MCF 10A (cell line): ENCODE data around the gene GRM8. TPM values are rescaled to one million over a fixed set of nuclear protein-coding genes. Genes with fewer than 3 reads are reported as not detected.

Source experiments
- BruUV-seq: library from RNA; stranded (reverse); fragments of 400-500 nt; replicated peaks from 2 replicates; lab custom pipeline; 2021; lab: Mats Ljungman, UMichigan
- CTCF ChIA-PET: fragments of 300-600 bp; sonication (Branson Sonifier 250); formaldehyde crosslinking; extraction: SDS; loops from one replicate; lab custom pipeline; 2021; ENCODE audit warnings: antibody characterized with exemption, inconsistent platforms; lab: Yijun Ruan, JAX
- POLR2A ChIA-PET: fragments of 300-600, 350-650 bp; sonication (Branson Sonifier 250); formaldehyde crosslinking; extraction: SDS; loops from one replicate; lab custom pipeline; 2020; ENCODE audit warnings: antibody characterized with exemption, inconsistent platforms; lab: Yijun Ruan, JAX
- DNase-seq: peaks from one replicate; pipeline ENCODE4 v3.0.0-alpha.2; 2018; ENCODE audit not compliant: unreplicated experiment
- H3K27ac Mint-ChIP-seq: one replicate; pipeline ENCODE4 v1.8.0; 2022; ENCODE audit warnings: mild to moderate bottlenecking, low read depth, mixed read lengths; ENCODE audit not compliant: unreplicated experiment
- H3K27me3 Mint-ChIP-seq: one replicate; pipeline ENCODE4 v1.8.0; 2022; ENCODE audit warnings: mixed read lengths; ENCODE audit not compliant: insufficient read depth, unreplicated experiment
- H3K36me3 Mint-ChIP-seq: one replicate; pipeline ENCODE4 v1.8.0; 2022; ENCODE audit warnings: mild to moderate bottlenecking, moderate library complexity, mixed read lengths; ENCODE audit not compliant: insufficient read depth, unreplicated experiment
- H3K4me1 Mint-ChIP-seq: one replicate; pipeline ENCODE4 v1.8.0; 2022; ENCODE audit warnings: mixed read lengths; ENCODE audit not compliant: insufficient read depth, unreplicated experiment
- H3K4me3 Mint-ChIP-seq: one replicate; pipeline ENCODE4 v1.8.0; 2022; ENCODE audit warnings: mild to moderate bottlenecking, moderate library complexity, mixed read lengths; ENCODE audit not compliant: unreplicated experiment
- H3K9me3 Mint-ChIP-seq: one replicate; pipeline ENCODE4 v1.8.0; 2022; ENCODE audit warnings: mixed read lengths; ENCODE audit not compliant: unreplicated experiment
- CTCF ChIP-seq: fragments of 200-600 bp; IDR thresholded peaks from one replicate; pipeline ENCODE4 v1.8.0; 2022; ENCODE audit warnings: antibody characterized with exemption, mild to moderate bottlenecking; ENCODE audit not compliant: unreplicated experiment
- intact Hi-C: fragments of 100-400 bp; cut with micrococcal nuclease; formaldehyde crosslinking; loops from 2 replicates; pipeline ENCODE4 v1.14.1; 2022
- total RNA-seq: library from RNA; stranded (reverse); gene quantifications from 2 replicates; pipeline ENCODE4 v1.2.3, GENCODE V29; 2022

The GRM8 gene
- total RNA-seq, 1 experiment from 2014 or later = not detected

DNA sequence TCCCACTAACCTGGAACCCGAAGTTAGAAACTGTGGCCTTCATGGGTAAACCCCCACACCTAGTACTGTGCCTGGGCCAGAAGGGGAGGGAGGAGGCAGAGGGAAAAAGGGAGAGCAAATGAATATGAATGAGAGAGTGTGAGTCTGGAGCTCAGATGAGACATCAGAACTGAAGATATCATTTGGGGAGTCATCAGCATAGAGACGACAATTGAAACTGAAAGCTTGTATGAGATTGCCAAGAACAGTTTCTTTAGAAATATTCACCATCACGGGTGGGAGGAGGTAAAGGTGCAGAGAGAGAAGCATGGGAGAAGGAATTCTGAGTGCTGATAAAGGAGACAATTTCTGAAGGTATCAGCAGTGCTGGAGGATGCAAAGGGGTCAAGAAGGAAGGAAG is 171.2 kb downstream of the GRM8 start:
- peaks cover 28% of the 10 kb centered on the region for H3K27me3 Mint-ChIP-seq
- DNase-seq = no peak
- intact Hi-C loops = no loop called here
- no peaks in the 10 kb centered on the region for H3K4me1 Mint-ChIP-seq
- no peak overlapping the region for H3K4me3 Mint-ChIP-seq
- no peak overlapping the region for H3K27ac Mint-ChIP-seq
- H3K36me3 Mint-ChIP-seq = no peaks in the 10 kb centered on the region
- no peak for TF ChIP-seq CTCF
- POLR2A ChIA-PET = no interaction called here
- no peaks in the 10 kb centered on the region for H3K9me3 Mint-ChIP-seq
- no TSS peak for BruUV-seq
- CTCF ChIA-PET = no interaction called here

DNA sequence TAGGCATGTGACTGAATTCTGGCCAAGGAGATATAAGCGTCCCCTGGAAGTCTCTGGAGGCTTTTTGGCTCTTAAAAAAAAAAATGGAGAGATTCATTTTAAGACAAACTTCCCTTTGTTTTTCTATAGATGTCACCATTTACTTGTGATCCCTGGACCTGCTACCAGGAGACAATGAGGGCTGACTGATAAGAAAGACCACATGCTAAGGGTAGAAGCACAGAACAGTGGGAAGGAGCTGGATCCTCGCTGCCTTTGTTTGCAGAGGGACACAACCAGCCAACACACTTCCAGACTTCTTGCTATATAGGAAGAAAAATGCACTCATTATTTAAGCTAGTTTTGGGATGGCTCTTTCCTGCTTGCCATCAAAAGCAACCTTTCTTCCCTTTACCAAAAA is 172.2 kb downstream of the GRM8 start:
- no peak for DNase-seq
- no TSS peak for BruUV-seq

DNA sequence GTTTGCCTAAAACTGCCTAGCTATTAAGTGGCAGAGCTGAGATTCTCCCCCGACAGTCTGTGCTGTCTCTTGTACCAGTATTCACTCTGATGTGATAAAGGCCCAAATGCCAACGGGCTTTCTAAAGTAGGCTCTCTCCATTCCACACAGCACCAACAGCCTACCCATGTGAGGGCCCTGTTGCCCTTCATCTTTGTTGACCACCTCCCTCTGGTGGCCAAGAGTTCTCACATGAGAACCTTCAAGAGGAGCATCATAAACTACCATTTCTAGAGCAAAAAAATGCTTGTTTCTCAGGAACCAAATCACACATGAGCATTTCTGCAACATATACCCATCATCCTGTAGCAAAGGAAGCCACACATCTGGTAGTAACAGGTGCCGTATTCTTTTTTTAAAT is 185.8 kb downstream of the GRM8 start:
- ChIA-PET CTCF (interaction anchor here (0.6 to 0.9 kb wide), 4 partner anchors 11 to 1178 kb away, joined by 3 read pairs; no protein-coding TSS in a partner anchor), POLR2A (interaction anchor here (0.7 kb wide), 1 partner anchor 41 kb away, joined by 3 read pairs; no protein-coding TSS in a partner anchor)
- no peak for TF ChIP-seq CTCF
- no TSS peak for BruUV-seq
- peak; percentile 27 for DNase-seq
- Mint-ChIP-seq H3K4me3 (no peak overlapping the region), H3K4me1 (no peaks in the 10 kb centered on the region), H3K27ac (no peak overlapping the region), H3K27me3 (peaks cover 29% of the 10 kb centered on the region), H3K36me3 (no peaks in the 10 kb centered on the region), H3K9me3 (peaks cover 12% of the 10 kb centered on the region)
- intact Hi-C loops = no loop called here

More for the DNA sequence above, 172.2 kb downstream of the GRM8 start:
- CTCF ChIA-PET = interaction anchor here (0.7 kb wide), 1 partner anchor 174 kb away, joined by 4 read pairs; no protein-coding TSS in a partner anchor
- H3K4me3 Mint-ChIP-seq = no peak overlapping the region
- POLR2A ChIA-PET = no interaction called here
- intact Hi-C loops = no loop called here
- H3K27ac Mint-ChIP-seq = no peak overlapping the region
- no peak for TF ChIP-seq CTCF
- no peaks in the 10 kb centered on the region for H3K9me3 Mint-ChIP-seq
- no peaks in the 10 kb centered on the region for H3K36me3 Mint-ChIP-seq
- H3K27me3 Mint-ChIP-seq = peaks cover 28% of the 10 kb centered on the region
- no peaks in the 10 kb centered on the region for H3K4me1 Mint-ChIP-seq

- peaks cover 4% of the 10 kb centered on the region for H3K27me3 Mint-ChIP-seq
- ChIA-PET CTCF (no interaction called here), POLR2A (no interaction called here)
- no peak overlapping the region for H3K27ac Mint-ChIP-seq
- peaks cover 10% of the 10 kb centered on the region for H3K9me3 Mint-ChIP-seq
- H3K4me3 Mint-ChIP-seq = no peak overlapping the region
- no peaks in the 10 kb centered on the region for H3K4me1 Mint-ChIP-seq
- BruUV-seq = no TSS peak
- no peak for TF ChIP-seq CTCF
- no peaks in the 10 kb centered on the region for H3K36me3 Mint-ChIP-seq
- DNase-seq = no peak
- intact Hi-C loops = no loop called here
Measured at GRCh38 chr7:127059475-127059874, 193.3 kb downstream of the GRM8 start.
